Epithelial cell of esophagus (primary cell): ENCODE measurements around the gene RCOR1.
A peak's percentile ranks its signal among the peaks of the same experiment; 100 is the strongest.

Experiments used
- DNase-seq: peaks from one replicate; pipeline ENCODE4 v3.0.0; 2010; ENCODE audit warnings: low read depth
- H3K4me3 ChIP-seq: 2 replicates; pipeline ENCODE4 v1.5.1; 2011; ENCODE audit warnings: mild to moderate bottlenecking, low read length, control low read depth
- CTCF ChIP-seq: IDR thresholded peaks from 2 replicates; pipeline ENCODE4 v1.5.1; 2011; ENCODE audit warnings: low read depth, mild to moderate bottlenecking, low read length, control low read depth, inconsistent platforms; ENCODE audit not compliant: insufficient read depth; ENCODE audit errors: missing control alignments

Gene RCOR1

GRCh38 chr14:102779574-102780315 is 187.3 kb downstream of the RCOR1 start:
- H3K4me3 ChIP-seq, result no peak overlapping the region

More at GRCh38 chr14:102779574-102780315, 187.3 kb downstream of the RCOR1 start:
- TF ChIP-seq CTCF, result no peak
- DNase-seq, result peak; percentile 64
